ENCODE data around the gene GNAZ.

- no peak for TF ChIP-seq CTCF (IDR thresholded peaks at IDR 0.05)
- no peak for TF ChIP-seq POLR2A (IDR thresholded peaks at IDR 0.05)
Measured at GRCh38 chr22:23054531-23055257, 15.6 kb upstream of the GNAZ start.

Data from gastroesophageal sphincter (tissue), 3 donors.